A549 (cell line): ENCODE results near the gene MYOF. TPM values are rescaled to one million over a fixed set of nuclear protein-coding genes. Genes with fewer than 3 reads are reported as not detected.

ENCODE experiments used
- ATAC-seq, 2 experiments: fragments of 200-7000 bp in 1 of 2; fragments of >200 bp in 1 of 2; cut with Nextera tagmentation in 1 of 2; cut with Tn5 transposase in 1 of 2; 3 replicates each; pipeline versions ENCODE4 v1.8.0 to v1.9.1; 2018 to 2020; ENCODE audit warnings: mild to moderate bottlenecking in 1 of 2, moderate library complexity in 1 of 2
- CTCF ChIA-PET: fragments of 300-600 bp; sonication (Branson Sonifier 250); formaldehyde crosslinking; extraction: SDS; loops from one replicate; lab custom pipeline; 2021; ENCODE audit warnings: antibody characterized with exemption, inconsistent platforms; lab: Yijun Ruan, JAX
- POLR2A ChIA-PET: fragments of 350-600 bp; formaldehyde crosslinking; extraction: SDS; loops from one replicate; lab custom pipeline; 2021; ENCODE audit warnings: antibody characterized with exemption, inconsistent platforms; lab: Yijun Ruan, JAX
- DNase-seq, 2 experiments: peaks; one replicate each; pipeline versions ENCODE4 v3.0.0 to v3.0.0-alpha.2; 2011 to 2016; ENCODE audit warnings: low read depth in 1 of 2, low spot score in 1 of 2
- FAIRE-seq: peaks from 2 replicates; lab custom pipeline; 2011; peaks lifted over from hg19 to GRCh38; lab: Jason Lieb, UNC
- H3K27ac ChIP-seq, 2 experiments: fragments of >200 bp; sonication (Bioruptor Twin); formaldehyde crosslinking; 3 replicates each; pipeline ENCODE4 v1.5.1; 2016 to 2017
- H3K4me1 ChIP-seq: fragments of >200 bp; sonication (Bioruptor Twin); formaldehyde crosslinking; 3 replicates; pipeline ENCODE4 v1.6.1; 2016
- H3K4me2 ChIP-seq: fragments of >200 bp; sonication (Bioruptor Twin); formaldehyde crosslinking; 3 replicates; pipeline ENCODE4 v1.6.1; 2016
- H3K4me3 ChIP-seq: fragments of >200 bp; sonication (Bioruptor Twin); formaldehyde crosslinking; 3 replicates; pipeline ENCODE4 v1.5.1; 2016
- H3K9me3 ChIP-seq: fragments of >200 bp; sonication (Bioruptor Twin); formaldehyde crosslinking; 3 replicates; pipeline ENCODE4 v1.6.1; 2016
- ATOH8 ChIP-seq: fragments of 250-450 bp; sonication (Bioruptor Pico); IDR thresholded peaks from 2 replicates; pipeline ENCODE4 v1.5.0; 2020; ENCODE audit warnings: low read depth, mild to moderate bottlenecking, moderate library complexity
- CTCF ChIP-seq: fragments of >200 bp; sonication (Bioruptor Twin); formaldehyde crosslinking; IDR thresholded peaks from 3 replicates; pipeline ENCODE4 v1.5.1; 2016
- EHMT2 ChIP-seq: fragments of 200-600 bp; sonication (generic); IDR thresholded peaks from 2 replicates; pipeline ENCODE4 v1.6.1; 2016; ENCODE audit warnings: antibody characterized with exemption, low read depth, mild to moderate bottlenecking, moderate library complexity
- ESRRA ChIP-seq: fragments of 150-350 bp; IDR thresholded peaks from 2 replicates; pipeline ENCODE4 v1.6.1; 2014; ENCODE audit warnings: mild to moderate bottlenecking, low read length, borderline replicate concordance
- FOXS1 ChIP-seq: fragments of 250-450 bp; sonication (Bioruptor Pico); IDR thresholded peaks from 2 replicates; pipeline ENCODE4 v1.5.0; 2020; ENCODE audit warnings: mild to moderate bottlenecking, moderate library complexity
- GATA3 ChIP-seq: IDR thresholded peaks from 2 replicates; pipeline ENCODE4 v1.6.1; 2012; ENCODE audit warnings: borderline replicate concordance
- HOXA7 ChIP-seq: fragments of 250-450 bp; sonication (Bioruptor Pico); IDR thresholded peaks from 2 replicates; pipeline ENCODE4 v1.5.0; 2020; ENCODE audit warnings: mild to moderate bottlenecking, moderate library complexity
- JUN ChIP-seq, 2 experiments: fragments of >200 bp; sonication (Bioruptor Twin); formaldehyde crosslinking; IDR thresholded peaks; 2 replicates in 1 of 2; 3 replicates in 1 of 2; pipeline ENCODE4 v1.6.1; 2016 to 2017
- MAX ChIP-seq: IDR thresholded peaks from 2 replicates; pipeline ENCODE4 v1.6.1; 2012
- MYC ChIP-seq: IDR thresholded peaks from 2 replicates; pipeline ENCODE4 v1.6.1; 2012; ENCODE audit warnings: mild to moderate bottlenecking, inconsistent platforms, low read length, improper control_type of control experiment, borderline replicate concordance
- NFE2L2 ChIP-seq: fragments of 150-350 bp; conservative IDR thresholded peaks from 2 replicates; pipeline ENCODE4 v1.6.1; 2014; ENCODE audit warnings: low read length
- NR3C1 ChIP-seq: fragments of >200 bp; sonication (Bioruptor Twin); formaldehyde crosslinking; IDR thresholded peaks from 3 replicates; pipeline ENCODE4 v1.6.1; 2017
- POLR2AphosphoS2 ChIP-seq: conservative IDR thresholded peaks from 2 replicates; pipeline ENCODE4 v1.6.1; 2012; ENCODE audit warnings: low read length, improper control_type of control experiment, inconsistent platforms
- RCOR1 ChIP-seq: fragments of 150-350 bp; IDR thresholded peaks from 2 replicates; pipeline ENCODE4 v1.6.1; 2014; ENCODE audit warnings: antibody characterized with exemption, low read length, low read depth
- RNF2 ChIP-seq: fragments of 200-600 bp; sonication (generic); IDR thresholded peaks from 2 replicates; pipeline ENCODE4 v1.6.1; 2016; ENCODE audit warnings: low read depth, mild to moderate bottlenecking, antibody characterized with exemption, moderate library complexity, borderline replicate concordance
- TFCP2L1 ChIP-seq: fragments of 250-450 bp; sonication (Bioruptor Pico); IDR thresholded peaks from 2 replicates; pipeline ENCODE4 v1.5.0; 2021; ENCODE audit warnings: mild to moderate bottlenecking
- ZSCAN20 ChIP-seq: fragments of 250-450 bp; sonication (Bioruptor Pico); IDR thresholded peaks from 2 replicates; pipeline ENCODE4 v1.8.0; 2022; ENCODE audit warnings: mild to moderate bottlenecking, moderate library complexity
- WGBS: methylation state at CpG from one replicate; pipeline ENCODE4 v1.1.6; 2017; ENCODE audit errors: missing lambda C conversion rate; 5-methylcytosine and 5-hydroxymethylcytosine counted together
- polyA plus RNA-seq, 4 experiments: library from polyadenylated mRNA; depleted of rRNA in 3 of 4; stranded (reverse); fragments of >200 nt; fragmentation: RNase III in 1 of 4; extraction: RNeasy Plus Mini Kit Qiagen cat#74134 plus additional on column Dnase treatment in 1 of 4; gene quantifications; 2 replicates in 3 of 4; 3 replicates in 1 of 4; pipeline ENCODE4 v1.2.3, GENCODE V29; 2011 to 2017

The MYOF gene
- polyA plus RNA-seq, 2 of the 4 experiments (the other 2 are of a cell fraction), result 190 to 265 TPM

GRCh38 chr10:93398528-93398927 is 83.6 kb downstream of the MYOF start:
- ChIA-PET CTCF (no interaction called here), POLR2A (no interaction called here)
- Histone ChIP-seq H3K4me3 (no peak overlapping the region), H3K4me2 (no peak overlapping the region), H3K9me3 (no peaks in the 10 kb centered on the region), H3K27ac (no peak overlapping the region), H3K4me1 (no peaks in the 10 kb centered on the region)
- DNase-seq (no peak), FAIRE-seq (no peak), ATAC-seq (no peak)
- TF ChIP-seq NFE2L2 (no peak), JUN (IDR thresholded peaks at IDR 0.05) (no peak), RCOR1 (no peak), RNF2 (no peak), FOXS1 (no peak), GATA3 (no peak), MYC (no peak), CTCF (no peak), NR3C1 (no peak)
- 85% methylated on average over 3 of the region's 3 CpGs for WGBS

- CTCF ChIA-PET, result interaction anchor here (1.8 kb wide), 1 partner anchor 21 kb away, joined by 6 read pairs; no protein-coding TSS in a partner anchor
- TF ChIP-seq EHMT2, result no peak
- TF ChIP-seq POLR2AphosphoS2, result no peak
- no peak for TF ChIP-seq ESRRA
- no peak for DNase-seq
- Histone ChIP-seq H3K4me2 (no peak overlapping the region), H3K9me3 (no peaks in the 10 kb centered on the region), H3K4me3 (no peak overlapping the region), H3K4me1 (no peaks in the 10 kb centered on the region), H3K27ac (no peak overlapping the region)
- POLR2A ChIA-PET, result no interaction called here
- 75% methylated on average over 6 of the region's 6 CpGs for WGBS
- no peak for ATAC-seq
- no peak for FAIRE-seq
Observed at GRCh38 chr10:93397020-93397419, 85.1 kb downstream of the MYOF start.

GRCh38 chr10:93393211-93393610 is 88.9 kb downstream of the MYOF start:
- no peak for ATAC-seq
- H3K4me1 ChIP-seq, result 0 out of 3 replicates have a peak, but pooled peaks cover 3% of the 10 kb centered on the region
- POLR2A ChIA-PET, result no interaction called here
- TF ChIP-seq HOXA7 (CRISPR knock-in tag), result no peak
- TF ChIP-seq TFCP2L1 (CRISPR knock-in tag), result no peak
- TF ChIP-seq ATOH8 (CRISPR knock-in tag), result no peak
- no peak for TF ChIP-seq EHMT2
- no peak for TF ChIP-seq MAX
- TF ChIP-seq ZSCAN20, result no peak
- no peak for TF ChIP-seq MYC
- TF ChIP-seq CTCF, result no peak
- TF ChIP-seq, all 56 proteins: peak for 0
- FAIRE-seq (no peak), DNase-seq (no peak)
- Histone ChIP-seq H3K27ac (no peak overlapping the region), H3K4me2 (no peak overlapping the region), H3K9me3 (no peaks in the 10 kb centered on the region), H3K4me3 (no peak overlapping the region)
- 91% methylated on average over 7 of the region's 7 CpGs for WGBS
- CTCF ChIA-PET, result interaction anchor here (0.7 to 24.2 kb wide), 3 partner anchors 16 to 80 kb away, joined by 3 to 924 read pairs (median 103); partner anchors contain the start of gene MYOF
